IMR-90 (cell line): ENCODE measurements around the gene TRPV3. TPM values are rescaled to one million over a fixed set of nuclear protein-coding genes. Genes with fewer than 3 reads are reported as not detected.

Experiments
- ATAC-seq: fragments of 200-7000 bp; cut with Tn5 transposase; 2 replicates; pipeline ENCODE4 v1.9.1; 2020; ENCODE audit warnings: low read depth, mild to moderate bottlenecking, moderate library complexity
- BruUV-seq: library from RNA; stranded (reverse); fragments of 400-500 nt; replicated peaks from 2 replicates; lab custom pipeline; 2021; lab: Mats Ljungman, UMichigan
- CTCF ChIA-PET: fragments of 300-600 bp; formaldehyde crosslinking; extraction: SDS; loops from one replicate; lab custom pipeline; 2021; ENCODE audit warnings: antibody characterized with exemption; lab: Yijun Ruan, JAX
- POLR2A ChIA-PET: fragments of 300-600 bp; sonication (Branson Sonifier 250); formaldehyde crosslinking; loops from one replicate; lab custom pipeline; 2022; ENCODE audit warnings: antibody characterized with exemption; ENCODE audit not compliant: unreplicated experiment; lab: Charles Lee
- DNase-seq: peaks from one replicate; pipeline ENCODE4 v3.0.0; 2013
- H2AFZ ChIP-seq: replicated peaks from 2 replicates; pipeline ENCODE3; 2013; ENCODE audit warnings: low read length, mild to moderate bottlenecking; ENCODE audit not compliant: poor library complexity
- H2AK5ac ChIP-seq: 2 replicates; pipeline ENCODE4 v1.6.1; 2013; ENCODE audit warnings: low read depth, low read length, inconsistent platforms
- H2AK9ac ChIP-seq: replicated peaks from 2 replicates; pipeline ENCODE3; 2013; ENCODE audit warnings: mild to moderate bottlenecking, low read depth, low read length, moderate library complexity; ENCODE audit not compliant: poor library complexity
- H2BK120ac ChIP-seq: 2 replicates; pipeline ENCODE4 v1.6.1; 2013; ENCODE audit warnings: low read depth, low read length, inconsistent platforms
- H2BK15ac ChIP-seq: 3 replicates; pipeline ENCODE4 v1.6.1; 2013; ENCODE audit warnings: low read depth, low read length, inconsistent platforms
- H2BK20ac ChIP-seq: 2 replicates; pipeline ENCODE4 v1.6.1; 2013; ENCODE audit warnings: low read depth, mild to moderate bottlenecking, inconsistent platforms, low read length, moderate library complexity
- H2BK5ac ChIP-seq: 2 replicates; pipeline ENCODE4 v1.6.1; 2013; ENCODE audit warnings: mild to moderate bottlenecking, low read depth, low read length, inconsistent platforms; ENCODE audit not compliant: poor library complexity, severe bottlenecking
- H3K14ac ChIP-seq: replicated peaks from 2 replicates; pipeline ENCODE4 v1.6.1; 2013; ENCODE audit warnings: low read depth, low read length, inconsistent platforms
- H3K18ac ChIP-seq: 2 replicates; pipeline ENCODE4 v1.6.1; 2013; ENCODE audit warnings: low read depth, low read length, control low read depth
- H3K23ac ChIP-seq: 2 replicates; pipeline ENCODE4 v1.6.1; 2013; ENCODE audit warnings: low read depth, low read length, inconsistent platforms
- H3K27ac ChIP-seq: 2 replicates; pipeline ENCODE4 v1.5.1; 2013; ENCODE audit warnings: mild to moderate bottlenecking, control low read depth, low read length; ENCODE audit not compliant: insufficient read depth
- H3K27me3 ChIP-seq: 2 replicates; pipeline ENCODE4 v1.6.1; 2013; ENCODE audit warnings: low read length; ENCODE audit not compliant: control insufficient read depth, insufficient read depth
- H3K36me3 ChIP-seq: 2 replicates; pipeline ENCODE4 v1.6.1; 2013; ENCODE audit warnings: low read length, mixed read lengths; ENCODE audit not compliant: control insufficient read depth, insufficient read depth
- H3K4ac ChIP-seq: 2 replicates; pipeline ENCODE4 v1.6.1; 2013; ENCODE audit warnings: low read depth, low read length, inconsistent platforms
- H3K4me1 ChIP-seq: 2 replicates; pipeline ENCODE4 v1.6.1; 2013; ENCODE audit warnings: low read length, mixed read lengths; ENCODE audit not compliant: control insufficient read depth, insufficient read depth
- H3K4me2 ChIP-seq: 2 replicates; pipeline ENCODE4 v1.6.1; 2013; ENCODE audit warnings: low read depth, mild to moderate bottlenecking, control low read depth, low read length, moderate library complexity
- H3K4me3 ChIP-seq: 2 replicates; pipeline ENCODE4 v1.5.1; 2013; ENCODE audit warnings: low read depth, mild to moderate bottlenecking, control low read depth, low read length, moderate library complexity; ENCODE audit not compliant: insufficient read depth
- H3K56ac ChIP-seq: 2 replicates; pipeline ENCODE4 v1.6.1; 2013; ENCODE audit warnings: low read length, inconsistent platforms; ENCODE audit not compliant: insufficient read depth; ENCODE audit errors: extremely low read depth
- H3K79me1 ChIP-seq, 2 experiments: 2 replicates each; pipeline ENCODE4 v1.6.1; 2013; ENCODE audit warnings: low read length in 2 of 2, inconsistent platforms in 1 of 2, low read depth in 1 of 2
- H3K9ac ChIP-seq: 2 replicates; pipeline ENCODE4 v1.6.1; 2013; ENCODE audit warnings: low read depth, low read length, control low read depth
- H3K9me1 ChIP-seq: 2 replicates; pipeline ENCODE4 v1.6.1; 2013; ENCODE audit warnings: low read length, inconsistent platforms; ENCODE audit not compliant: insufficient read depth
- H3K9me3 ChIP-seq: 2 replicates; pipeline ENCODE4 v1.6.1; 2013; ENCODE audit warnings: low read length; ENCODE audit not compliant: control insufficient read depth, insufficient read depth
- H4K20me1 ChIP-seq: 2 replicates; pipeline ENCODE4 v1.6.1; 2013; ENCODE audit warnings: low read length, inconsistent platforms; ENCODE audit not compliant: insufficient read depth
- H4K5ac ChIP-seq: 2 replicates; pipeline ENCODE4 v1.6.1; 2013; ENCODE audit warnings: mild to moderate bottlenecking, low read depth, low read length, control low read depth
- H4K8ac ChIP-seq, 2 experiments: 2 replicates each; pipeline ENCODE4 v1.6.1; 2013; ENCODE audit warnings: low read depth in 2 of 2, low read length in 2 of 2, control low read depth in 1 of 2, inconsistent platforms in 1 of 2
- H4K91ac ChIP-seq: 2 replicates; pipeline ENCODE4 v1.6.1; 2013; ENCODE audit warnings: low read depth, low read length, inconsistent platforms; ENCODE audit not compliant: insufficient read depth
- BHLHE40 ChIP-seq: fragments of 150-350 bp; IDR thresholded peaks from 2 replicates; pipeline ENCODE4 v1.6.1; 2016; ENCODE audit warnings: mild to moderate bottlenecking, low read depth, low read length
- CEBPB ChIP-seq: IDR thresholded peaks from 2 replicates; pipeline ENCODE4 v1.6.1; 2012; ENCODE audit warnings: low read depth, low read length, improper control_type of control experiment
- CHD1 ChIP-seq: IDR thresholded peaks from 2 replicates; pipeline ENCODE4 v1.6.1; 2012; ENCODE audit warnings: low read depth, low read length, improper control_type of control experiment
- FOS ChIP-seq: fragments of 150-350 bp; IDR thresholded peaks from 2 replicates; pipeline ENCODE4 v1.6.1; 2016; ENCODE audit warnings: low read depth, low read length
- MAFK ChIP-seq: IDR thresholded peaks from 2 replicates; pipeline ENCODE4 v1.6.1; 2012; ENCODE audit warnings: low read depth, low read length, improper control_type of control experiment
- MAZ ChIP-seq: IDR thresholded peaks from 2 replicates; pipeline ENCODE4 v1.6.1; 2012; ENCODE audit warnings: low read depth, mild to moderate bottlenecking, low read length, improper control_type of control experiment, moderate library complexity, borderline replicate concordance
- MXI1 ChIP-seq: IDR thresholded peaks from 2 replicates; pipeline ENCODE4 v1.6.1; 2012; ENCODE audit warnings: low read depth, mild to moderate bottlenecking, low read length, moderate library complexity, borderline replicate concordance
- NFE2L2 ChIP-seq: fragments of 150-350 bp; IDR thresholded peaks from 2 replicates; pipeline ENCODE4 v1.6.1; 2016; ENCODE audit warnings: low read depth, mild to moderate bottlenecking, low read length
- POLR2A ChIP-seq: IDR thresholded peaks from 2 replicates; pipeline ENCODE4 v1.6.1; 2012; ENCODE audit warnings: mild to moderate bottlenecking, low read depth, low read length
- RAD21 ChIP-seq: IDR thresholded peaks from 2 replicates; pipeline ENCODE4 v1.6.1; 2012; ENCODE audit warnings: low read length, improper control_type of control experiment
- RCOR1 ChIP-seq: IDR thresholded peaks from 2 replicates; pipeline ENCODE4 v1.6.1; 2012; ENCODE audit warnings: mild to moderate bottlenecking, low read length, improper control_type of control experiment; ENCODE audit not compliant: insufficient replicate concordance
- RFX5 ChIP-seq: IDR thresholded peaks from 2 replicates; pipeline ENCODE4 v1.8.0; 2012; ENCODE audit warnings: low read depth, mild to moderate bottlenecking, low read length, moderate library complexity
- SMC3 ChIP-seq: fragments of 150-350 bp; IDR thresholded peaks from 2 replicates; pipeline ENCODE4 v1.6.1; 2016; ENCODE audit warnings: low read depth, mild to moderate bottlenecking, antibody characterized with exemption, low read length, moderate library complexity
- WGBS, 2 experiments: methylation state at CpG; one replicate each; pipeline versions ENCODE4 v1.1.5 to v1.1.7; 2013; ENCODE audit warnings: missing lambda C conversion rate in 2 of 2; ENCODE audit not compliant: insufficient read length in 1 of 2; ENCODE audit errors: extremely low coverage in 2 of 2; 5-methylcytosine and 5-hydroxymethylcytosine counted together
- dilution Hi-C: fragments of 300-500 bp; cut with HindIII; formaldehyde crosslinking; loops from one replicate; pipeline ENCODE4 v1.14.3; 2018; ENCODE audit warnings: low sequenced_read_pairs; ENCODE audit not compliant: unreplicated experiment
- in situ Hi-C: fragments of 300-500 bp; cut with MboI; formaldehyde crosslinking; loops from 3 replicates; pipeline ENCODE4 v1.14.3; 2019; ENCODE audit warnings: low sequenced_read_pairs, inconsistent platforms, mixed read lengths
- intact Hi-C: fragments of 100-400 bp; cut with micrococcal nuclease; formaldehyde crosslinking; loops from 2 replicates; pipeline ENCODE4 v1.10.0; 2022
- polyA plus RNA-seq, 3 experiments: library from polyadenylated mRNA; depleted of rRNA; stranded (reverse); fragments of >200 nt; gene quantifications; 2 replicates each; pipeline ENCODE4 v1.2.3, GENCODE V29; 2012; ENCODE audit warnings: low replicate concordance in 1 of 3
- total RNA-seq: library from RNA; depleted of rRNA; stranded (reverse); fragments of >200 nt; gene quantifications from 2 replicates; pipeline ENCODE4 v1.2.3, GENCODE V29; 2012
- TF ChIP-seq, protein P1 (sequence below): fragments of 150-350 bp; IDR thresholded peaks from 2 replicates; pipeline ENCODE4 v1.6.1; 2016; ENCODE audit warnings: low read depth, mild to moderate bottlenecking, low read length, moderate library complexity, borderline replicate concordance
- TF ChIP-seq, protein P2 (sequence below): conservative IDR thresholded peaks from 2 replicates; pipeline ENCODE4 v1.5.1; 2012; ENCODE audit warnings: mild to moderate bottlenecking, low read depth, low read length, improper control_type of control experiment
- TF ChIP-seq, protein P3 (sequence below): fragments of 150-350 bp; IDR thresholded peaks from 2 replicates; pipeline ENCODE4 v1.6.1; 2017; ENCODE audit warnings: mild to moderate bottlenecking, antibody characterized with exemption, low read length, low read depth

Gene TRPV3
- total and polyA plus RNA-seq, 2 of the 4 experiments (the other 2 are of a cell fraction): 0.18 to 0.26 TPM

GRCh38 chr17:3527896-3528295, 29.7 kb downstream of the TRPV3 start:
- no peak for ATAC-seq
- Histone ChIP-seq H3K79me1 (no peaks in the 10 kb centered on the region), H3K56ac (no peak overlapping the region), H2AK5ac (no peak overlapping the region), H2BK5ac (no peak overlapping the region), H3K27ac (no peak overlapping the region), H4K20me1 (no peaks in the 10 kb centered on the region), H2BK120ac (no peak overlapping the region), H4K91ac (no peak overlapping the region), H3K4me1 (no peaks in the 10 kb centered on the region), H3K9me3 (no peaks in the 10 kb centered on the region), H3K18ac (no peak overlapping the region), H3K36me3 (no peaks in the 10 kb centered on the region), H2BK20ac (no peak overlapping the region), H3K4ac (no peak overlapping the region), H2AFZ (no peak overlapping the region), H3K9me1 (no peaks in the 10 kb centered on the region), H4K8ac (no peak overlapping the region), H4K5ac (no peak overlapping the region), H2AK9ac (no peak overlapping the region), H3K23ac (no peak overlapping the region), H3K9ac (no peak overlapping the region), H3K4me2 (no peak overlapping the region), H3K14ac (no peak overlapping the region), H3K27me3 (no peaks in the 10 kb centered on the region), H3K4me3 (no peak overlapping the region), H2BK15ac (no peak overlapping the region)
- in situ Hi-C loops: no loop called here
- WGBS, 2 experiments: no CpG with 5 or more reads among the region's 8 CpGs
- no peak for TF ChIP-seq MAZ
- TF ChIP-seq, protein P1, sequence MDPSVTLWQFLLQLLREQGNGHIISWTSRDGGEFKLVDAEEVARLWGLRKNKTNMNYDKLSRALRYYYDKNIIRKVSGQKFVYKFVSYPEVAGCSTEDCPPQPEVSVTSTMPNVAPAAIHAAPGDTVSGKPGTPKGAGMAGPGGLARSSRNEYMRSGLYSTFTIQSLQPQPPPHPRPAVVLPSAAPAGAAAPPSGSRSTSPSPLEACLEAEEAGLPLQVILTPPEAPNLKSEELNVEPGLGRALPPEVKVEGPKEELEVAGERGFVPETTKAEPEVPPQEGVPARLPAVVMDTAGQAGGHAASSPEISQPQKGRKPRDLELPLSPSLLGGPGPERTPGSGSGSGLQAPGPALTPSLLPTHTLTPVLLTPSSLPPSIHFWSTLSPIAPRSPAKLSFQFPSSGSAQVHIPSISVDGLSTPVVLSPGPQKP: no peak
- TF ChIP-seq CEBPB: no peak
- no peak for TF ChIP-seq NFE2L2
- no peak for TF ChIP-seq FOS
- no peak for TF ChIP-seq BHLHE40
- TF ChIP-seq, protein P2, sequence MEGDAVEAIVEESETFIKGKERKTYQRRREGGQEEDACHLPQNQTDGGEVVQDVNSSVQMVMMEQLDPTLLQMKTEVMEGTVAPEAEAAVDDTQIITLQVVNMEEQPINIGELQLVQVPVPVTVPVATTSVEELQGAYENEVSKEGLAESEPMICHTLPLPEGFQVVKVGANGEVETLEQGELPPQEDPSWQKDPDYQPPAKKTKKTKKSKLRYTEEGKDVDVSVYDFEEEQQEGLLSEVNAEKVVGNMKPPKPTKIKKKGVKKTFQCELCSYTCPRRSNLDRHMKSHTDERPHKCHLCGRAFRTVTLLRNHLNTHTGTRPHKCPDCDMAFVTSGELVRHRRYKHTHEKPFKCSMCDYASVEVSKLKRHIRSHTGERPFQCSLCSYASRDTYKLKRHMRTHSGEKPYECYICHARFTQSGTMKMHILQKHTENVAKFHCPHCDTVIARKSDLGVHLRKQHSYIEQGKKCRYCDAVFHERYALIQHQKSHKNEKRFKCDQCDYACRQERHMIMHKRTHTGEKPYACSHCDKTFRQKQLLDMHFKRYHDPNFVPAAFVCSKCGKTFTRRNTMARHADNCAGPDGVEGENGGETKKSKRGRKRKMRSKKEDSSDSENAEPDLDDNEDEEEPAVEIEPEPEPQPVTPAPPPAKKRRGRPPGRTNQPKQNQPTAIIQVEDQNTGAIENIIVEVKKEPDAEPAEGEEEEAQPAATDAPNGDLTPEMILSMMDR: no peak
- TF ChIP-seq RCOR1: no peak
- TF ChIP-seq POLR2A: no peak
- TF ChIP-seq RAD21: no peak
- no peak for TF ChIP-seq MAFK
- TF ChIP-seq, protein P3, sequence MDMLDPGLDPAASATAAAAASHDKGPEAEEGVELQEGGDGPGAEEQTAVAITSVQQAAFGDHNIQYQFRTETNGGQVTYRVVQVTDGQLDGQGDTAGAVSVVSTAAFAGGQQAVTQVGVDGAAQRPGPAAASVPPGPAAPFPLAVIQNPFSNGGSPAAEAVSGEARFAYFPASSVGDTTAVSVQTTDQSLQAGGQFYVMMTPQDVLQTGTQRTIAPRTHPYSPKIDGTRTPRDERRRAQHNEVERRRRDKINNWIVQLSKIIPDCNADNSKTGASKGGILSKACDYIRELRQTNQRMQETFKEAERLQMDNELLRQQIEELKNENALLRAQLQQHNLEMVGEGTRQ: no peak
- TF ChIP-seq MXI1: no peak
- TF ChIP-seq RFX5: no peak
- TF ChIP-seq CHD1: no peak
- no peak for TF ChIP-seq SMC3
- intact Hi-C loops: no loop called here
- BruUV-seq: no TSS peak
- no peak for DNase-seq
- dilution Hi-C loops: no loop called here
- POLR2A ChIA-PET: no interaction called here
- CTCF ChIA-PET: no interaction called here
